Measurements from ENCODE around the gene CEP290. TPM values are rescaled to one million over a fixed set of nuclear protein-coding genes. Genes with fewer than 3 reads are reported as not detected.

The CEP290 gene
- 9.4 and 12.9 TPM in 2 replicates for total RNA-seq (2014; rRNA removed; shearing (Covaris generic))
- polyA plus RNA-seq (2015; cell fraction: cytosol; rRNA removed), result 9.0 and 10.6 TPM in 2 replicates
- polyA plus RNA-seq (2015; cell fraction: nucleus; rRNA removed), result 29.1 and 31.3 TPM in 2 replicates

- in situ Hi-C loops (cut with HindIII; ENCODE audit: low pct_unique_long_range_greater_than_20kb, low sequenced_read_pairs), result no loop called here
- DNase-seq (ENCODE audit: low read depth, low spot score), result peak; percentile 100
Observed at GRCh38 chr12:88141774-88142609, at the start of gene CEP290, which contains the start of gene TMTC3. TSS of gene CEP290 (minus strand) at chr12:88142088. CDS start at chr12:88141307, 781 bp downstream. TSS of gene TMTC3 (plus strand) at chr12:88142307. CDS start at chr12:88148316, 6,009 bp downstream.

- in situ Hi-C loops (cut with HindIII; ENCODE audit: low pct_unique_long_range_greater_than_20kb, low sequenced_read_pairs), result no loop called here
- DNase-seq (ENCODE audit: low read depth, low spot score), result no peak
Observed at GRCh38 chr12:88188180-88188579, 46.3 kb upstream of the CEP290 start.

GRCh38 chr12:88187571-88187970, 45.7 kb upstream of the CEP290 start:
- in situ Hi-C loops (cut with HindIII; ENCODE audit: low pct_unique_long_range_greater_than_20kb, low sequenced_read_pairs), result no loop called here
- DNase-seq (ENCODE audit: low read depth, low spot score), result no peak

- peak; percentile 24 for DNase-seq (ENCODE audit: low read depth, low spot score)
- in situ Hi-C loops (cut with HindIII; ENCODE audit: low pct_unique_long_range_greater_than_20kb, low sequenced_read_pairs), result no loop called here
Observed at GRCh38 chr12:88185988-88186387, 44.1 kb upstream of the CEP290 start.

- no peak for DNase-seq (ENCODE audit: low read depth, low spot score)
- in situ Hi-C loops (cut with HindIII; ENCODE audit: low pct_unique_long_range_greater_than_20kb, low sequenced_read_pairs), result no loop called here
Observed at GRCh38 chr12:88185279-88185678, 43.4 kb upstream of the CEP290 start.

GRCh38 chr12:88184196-88184595, 42.3 kb upstream of the CEP290 start:
- in situ Hi-C loops (cut with HindIII; ENCODE audit: low pct_unique_long_range_greater_than_20kb, low sequenced_read_pairs), result no loop called here

GRCh38 chr12:88182416-88182815, 40.5 kb upstream of the CEP290 start:
- in situ Hi-C loops (cut with HindIII; ENCODE audit: low pct_unique_long_range_greater_than_20kb, low sequenced_read_pairs), result no loop called here
- no peak for DNase-seq (ENCODE audit: low read depth, low spot score)

More at GRCh38 chr12:88184196-88184595, 42.3 kb upstream of the CEP290 start:
- no peak for DNase-seq (ENCODE audit: low read depth, low spot score)

GRCh38 chr12:88181881-88182280, 40.0 kb upstream of the CEP290 start:
- no peak for DNase-seq (ENCODE audit: low read depth, low spot score)
- in situ Hi-C loops (cut with HindIII; ENCODE audit: low pct_unique_long_range_greater_than_20kb, low sequenced_read_pairs), result no loop called here

- in situ Hi-C loops (cut with HindIII; ENCODE audit: low pct_unique_long_range_greater_than_20kb, low sequenced_read_pairs), result no loop called here
- no peak for DNase-seq (ENCODE audit: low read depth, low spot score)
Observed at GRCh38 chr12:88179436-88180014, 37.6 kb upstream of the CEP290 start.

- DNase-seq (ENCODE audit: low read depth, low spot score), result no peak
- in situ Hi-C loops (cut with HindIII; ENCODE audit: low pct_unique_long_range_greater_than_20kb, low sequenced_read_pairs), result no loop called here
Observed at GRCh38 chr12:88175544-88175943, 33.7 kb upstream of the CEP290 start.

- in situ Hi-C loops (cut with HindIII; ENCODE audit: low pct_unique_long_range_greater_than_20kb, low sequenced_read_pairs), result no loop called here
- DNase-seq (ENCODE audit: low read depth, low spot score), result no peak
Observed at GRCh38 chr12:88172844-88173407, 31.0 kb upstream of the CEP290 start.

GRCh38 chr12:88167384-88167783, 25.5 kb upstream of the CEP290 start:
- in situ Hi-C loops (cut with HindIII; ENCODE audit: low pct_unique_long_range_greater_than_20kb, low sequenced_read_pairs), result no loop called here
- DNase-seq (ENCODE audit: low read depth, low spot score), result no peak

- DNase-seq (ENCODE audit: low read depth, low spot score), result no peak
- in situ Hi-C loops (cut with HindIII; ENCODE audit: low pct_unique_long_range_greater_than_20kb, low sequenced_read_pairs), result no loop called here
Observed at GRCh38 chr12:88166179-88166578, 24.3 kb upstream of the CEP290 start.

- in situ Hi-C loops (cut with HindIII; ENCODE audit: low pct_unique_long_range_greater_than_20kb, low sequenced_read_pairs), result no loop called here
Observed at GRCh38 chr12:88163371-88163770, 21.5 kb upstream of the CEP290 start.

GRCh38 chr12:88156075-88156654, 14.3 kb upstream of the CEP290 start:
- DNase-seq (ENCODE audit: low read depth, low spot score), result no peak

More at GRCh38 chr12:88163371-88163770, 21.5 kb upstream of the CEP290 start:
- no peak for DNase-seq (ENCODE audit: low read depth, low spot score)

GRCh38 chr12:88153959-88154358, 12.1 kb upstream of the CEP290 start:
- in situ Hi-C loops (cut with HindIII; ENCODE audit: low pct_unique_long_range_greater_than_20kb, low sequenced_read_pairs), result no loop called here
- peak; percentile 49 for DNase-seq (ENCODE audit: low read depth, low spot score)

More at GRCh38 chr12:88156075-88156654, 14.3 kb upstream of the CEP290 start:
- in situ Hi-C loops (cut with HindIII; ENCODE audit: low pct_unique_long_range_greater_than_20kb, low sequenced_read_pairs), result no loop called here

GRCh38 chr12:88150063-88150462, 8.2 kb upstream of the CEP290 start:
- no peak for DNase-seq (ENCODE audit: low read depth, low spot score)
- in situ Hi-C loops (cut with HindIII; ENCODE audit: low pct_unique_long_range_greater_than_20kb, low sequenced_read_pairs), result no loop called here
